LNCAP (cell line): Measurements from ENCODE around the gene GABBR1.

Experiments
- TF ChIP-seq, protein P1 (sequence below): fragments of 450-650 bp; IDR thresholded peaks from 2 replicates; pipeline ENCODE4 v1.5.1; 2017; ENCODE audit warnings: mild to moderate bottlenecking

Gene GABBR1

DNA sequence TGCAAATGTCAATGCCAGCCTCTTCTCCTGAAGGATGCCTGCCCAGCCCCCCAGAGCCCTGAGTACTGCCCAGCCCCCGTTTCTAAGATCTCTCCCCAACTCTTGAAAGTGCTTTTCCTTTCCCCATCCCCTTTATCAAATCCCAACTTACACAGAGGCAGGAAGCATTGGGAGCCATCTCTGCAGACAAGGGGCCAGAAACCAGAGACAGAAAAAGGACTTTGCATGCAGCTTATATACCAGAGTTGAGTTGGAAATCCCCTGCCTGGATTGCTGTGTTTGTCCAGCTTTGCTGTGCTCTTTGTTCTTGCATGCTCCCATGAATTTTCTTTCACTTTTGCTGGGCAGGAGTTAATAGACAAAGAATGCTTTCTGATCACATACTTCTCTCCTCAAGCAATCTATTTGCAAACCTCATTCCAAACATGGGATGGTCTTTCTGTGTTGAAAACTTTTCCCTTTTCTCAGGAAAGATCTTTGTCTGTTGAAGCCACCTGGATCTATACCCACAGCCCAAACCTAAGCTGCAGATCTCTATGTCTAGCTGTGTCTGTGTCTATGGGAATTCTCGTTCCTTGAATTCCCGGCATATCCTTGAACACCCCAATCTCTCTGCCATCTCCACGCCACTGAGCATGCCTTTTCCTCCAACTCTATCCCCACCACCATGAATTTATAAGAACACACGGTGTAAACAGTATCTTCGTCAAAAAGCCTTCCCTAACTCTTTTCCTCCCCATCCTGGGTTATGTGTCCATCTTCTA, 73.3 kb downstream of the GABBR1 start, which contains the start of gene UBD:
Gene UBD (minus strand): TSS at position 209 of the 764 bp plus-strand sequence. CDS start 31 bp downstream, at position 178.
- TF ChIP-seq, protein P1, sequence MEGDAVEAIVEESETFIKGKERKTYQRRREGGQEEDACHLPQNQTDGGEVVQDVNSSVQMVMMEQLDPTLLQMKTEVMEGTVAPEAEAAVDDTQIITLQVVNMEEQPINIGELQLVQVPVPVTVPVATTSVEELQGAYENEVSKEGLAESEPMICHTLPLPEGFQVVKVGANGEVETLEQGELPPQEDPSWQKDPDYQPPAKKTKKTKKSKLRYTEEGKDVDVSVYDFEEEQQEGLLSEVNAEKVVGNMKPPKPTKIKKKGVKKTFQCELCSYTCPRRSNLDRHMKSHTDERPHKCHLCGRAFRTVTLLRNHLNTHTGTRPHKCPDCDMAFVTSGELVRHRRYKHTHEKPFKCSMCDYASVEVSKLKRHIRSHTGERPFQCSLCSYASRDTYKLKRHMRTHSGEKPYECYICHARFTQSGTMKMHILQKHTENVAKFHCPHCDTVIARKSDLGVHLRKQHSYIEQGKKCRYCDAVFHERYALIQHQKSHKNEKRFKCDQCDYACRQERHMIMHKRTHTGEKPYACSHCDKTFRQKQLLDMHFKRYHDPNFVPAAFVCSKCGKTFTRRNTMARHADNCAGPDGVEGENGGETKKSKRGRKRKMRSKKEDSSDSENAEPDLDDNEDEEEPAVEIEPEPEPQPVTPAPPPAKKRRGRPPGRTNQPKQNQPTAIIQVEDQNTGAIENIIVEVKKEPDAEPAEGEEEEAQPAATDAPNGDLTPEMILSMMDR = no peak

- TF ChIP-seq, protein P1 = no peak
Measured at GRCh38 chr6:29558439-29559079, 74.4 kb downstream of the GABBR1 start.

GRCh38 chr6:29557320-29557719, 75.7 kb downstream of the GABBR1 start:
- TF ChIP-seq, protein P1 = no peak

DNA sequence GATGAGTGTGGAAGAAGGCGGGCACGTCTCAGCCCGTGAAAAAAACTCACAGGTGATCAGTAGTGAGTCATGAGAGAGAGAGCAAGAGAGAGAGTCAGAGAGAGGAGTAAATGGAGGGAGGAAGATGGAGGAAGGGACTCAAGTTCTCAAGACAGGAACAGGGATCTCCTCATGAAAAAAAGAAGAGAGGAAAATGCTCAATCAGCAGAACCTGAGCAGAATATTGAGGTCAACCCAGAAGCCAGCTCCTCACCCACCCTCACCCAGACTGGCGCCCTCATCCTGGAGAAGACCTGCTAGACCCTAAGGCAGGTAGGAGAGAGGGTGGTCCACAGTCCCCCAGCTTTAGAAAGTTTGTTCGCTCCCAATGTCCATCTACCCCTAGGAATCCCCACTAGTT, 78.2 kb downstream of the GABBR1 start:
- TF ChIP-seq, protein P1 = no peak

GRCh38 chr6:29553268-29554057, 79.5 kb downstream of the GABBR1 start:
- TF ChIP-seq, protein P1 = no peak

- TF ChIP-seq, protein P1 = no peak
Measured at GRCh38 chr6:29552512-29553051, 80.4 kb downstream of the GABBR1 start.

- TF ChIP-seq, protein P1 = no peak
Measured at GRCh38 chr6:29547573-29547972, 85.4 kb downstream of the GABBR1 start.
